Measurements from ENCODE around the gene NCOA1. TPM values are rescaled to one million over a fixed set of nuclear protein-coding genes. Genes with fewer than 3 reads are reported as not detected.
"Not testable (repeated sequence)": the region's sequence is repeated elsewhere in the genome, so short reads cannot be mapped to it uniquely, and the experiment has no call there.

Gene NCOA1
- total and polyA plus RNA-seq, 4 donors: 6.5 to 26.6 (median 16.3) TPM

GRCh38 chr2:24521975-24522639 lies 31.1 kb downstream of the NCOA1 start (continued):
- TF ChIP-seq HNF4A (conservative IDR thresholded peaks at IDR 0.05) (no peak), NR2F2 (IDR thresholded peaks at IDR 0.05) (no peak), MAX (IDR thresholded peaks at IDR 0.05) (no peak), JUND (IDR thresholded peaks at IDR 0.05) (no peak)

GRCh38 chr2:24527536-24527935 lies 36.5 kb downstream of the NCOA1 start:
- peaks cover 0 to 1% (median 0%) of the 10 kb centered on the region in 4 donors for H3K4me1 ChIP-seq (ENCODE audit: control insufficient read depth in 4 of 4, insufficient read depth in 4 of 4, low read length in 3 of 4)
- no peak overlapping the region for H3K27ac ChIP-seq (ENCODE audit: low read depth in 1 of 2, low read length in 2 of 2)
- no peaks in the 10 kb centered on the region for H3K27me3 ChIP-seq (ENCODE audit: control insufficient read depth in 4 of 4, insufficient read depth in 4 of 4, low read length in 3 of 4)
- no peak overlapping the region for H3K9ac ChIP-seq (ENCODE audit: low read depth in 1 of 2, low read length in 2 of 2)
- DNase-seq (ENCODE audit: low spot score): no peak
- TF ChIP-seq RAD21 (IDR thresholded peaks at IDR 0.05) (no peak), TAF1 (conservative IDR thresholded peaks at IDR 0.05) (no peak), REST (IDR thresholded peaks at IDR 0.05) (no peak), SP1 (IDR thresholded peaks at IDR 0.05) (no peak), HNF4G (IDR thresholded peaks at IDR 0.05) (no peak), FOXA1 (IDR thresholded peaks at IDR 0.05) (no peak), FOXA2 (IDR thresholded peaks at IDR 0.05) (no peak), ZBTB33 (IDR thresholded peaks at IDR 0.05) (no peak)
- no peaks in the 10 kb centered on the region for H3K36me3 ChIP-seq (ENCODE audit: control insufficient read depth in 4 of 4, insufficient read depth in 3 of 4, low read depth in 1 of 4, low read length in 3 of 4)
- no peak overlapping the region for H3K4me3 ChIP-seq (ENCODE audit: low read depth in 1 of 3, low read length in 3 of 3)
- H3K9me3 ChIP-seq (ENCODE audit: control insufficient read depth in 4 of 4, low read length in 3 of 4): peaks cover 0 to 2% (median 0%) of the 10 kb centered on the region in 4 donors
- 79% methylated on average over 2 of the region's 2 CpGs for WGBS

- no peaks in the 10 kb centered on the region for H3K27me3 ChIP-seq (ENCODE audit: control insufficient read depth in 4 of 4, insufficient read depth in 4 of 4, low read length in 3 of 4)
- no peaks in the 10 kb centered on the region for H3K36me3 ChIP-seq (ENCODE audit: control insufficient read depth in 4 of 4, insufficient read depth in 3 of 4, low read depth in 1 of 4, low read length in 3 of 4)
- DNase-seq (ENCODE audit: low spot score): no peak
- no peak overlapping the region for H3K4me3 ChIP-seq (ENCODE audit: low read depth in 1 of 3, low read length in 3 of 3)
- peaks cover 0 to under 1% (median 0%) of the 10 kb centered on the region in 4 donors for H3K4me1 ChIP-seq (ENCODE audit: control insufficient read depth in 4 of 4, insufficient read depth in 4 of 4, low read length in 3 of 4)
- H3K9me3 ChIP-seq (ENCODE audit: control insufficient read depth in 4 of 4, low read length in 3 of 4): peaks cover 0 to 2% (median 0%) of the 10 kb centered on the region in 4 donors
- TF ChIP-seq MAX (IDR thresholded peaks at IDR 0.05) (no peak), HNF4G (IDR thresholded peaks at IDR 0.05) (no peak), FOXA2 (IDR thresholded peaks at IDR 0.05) (no peak), GABPA (IDR thresholded peaks at IDR 0.05 in 1 of 2, conservative IDR thresholded peaks at IDR 0.05 in 1 of 2) (no peak), CTCF (IDR thresholded peaks at IDR 0.05; ENCODE audit: low read depth, low read length, missing input control) (no peak), RXRA (IDR thresholded peaks at IDR 0.05) (no peak), FOXA1 (IDR thresholded peaks at IDR 0.05) (no peak)
- no peak overlapping the region for H3K27ac ChIP-seq (ENCODE audit: low read depth in 1 of 2, low read length in 2 of 2)
- no peak overlapping the region for H3K9ac ChIP-seq (ENCODE audit: low read depth in 1 of 2, low read length in 2 of 2)
These were observed 39.7 kb downstream of the NCOA1 start for GRCh38 chr2:24530796-24531195.

- WGBS: 93% methylated on average over 6 of the region's 6 CpGs
These were observed 40.6 kb downstream of the NCOA1 start for GRCh38 chr2:24531610-24532009.

GRCh38 chr2:24532057-24532456 lies 41.0 kb downstream of the NCOA1 start:
- H3K4me1 ChIP-seq (ENCODE audit: control insufficient read depth in 4 of 4, insufficient read depth in 4 of 4, low read length in 3 of 4); H3K27me3 ChIP-seq (ENCODE audit: control insufficient read depth in 4 of 4, insufficient read depth in 4 of 4, low read length in 3 of 4); H3K4me3 ChIP-seq (ENCODE audit: low read depth in 1 of 3, low read length in 3 of 3); H3K27ac ChIP-seq (ENCODE audit: low read depth in 1 of 2, low read length in 2 of 2); H3K36me3 ChIP-seq (ENCODE audit: control insufficient read depth in 4 of 4, insufficient read depth in 3 of 4, low read depth in 1 of 4, low read length in 3 of 4); H3K9me3 ChIP-seq (ENCODE audit: control insufficient read depth in 4 of 4, low read length in 3 of 4); DNase-seq (ENCODE audit: low spot score); H3K9ac ChIP-seq (ENCODE audit: low read depth in 1 of 2, low read length in 2 of 2): not testable (repeated sequence)
- WGBS: 97% methylated on average over 1 of the region's 1 CpG

More at GRCh38 chr2:24531610-24532009, 40.6 kb downstream of the NCOA1 start:
- DNase-seq (ENCODE audit: low spot score); H3K4me3 ChIP-seq (ENCODE audit: low read depth in 1 of 3, low read length in 3 of 3); H3K9ac ChIP-seq (ENCODE audit: low read depth in 1 of 2, low read length in 2 of 2); H3K36me3 ChIP-seq (ENCODE audit: control insufficient read depth in 4 of 4, insufficient read depth in 3 of 4, low read depth in 1 of 4, low read length in 3 of 4); H3K27me3 ChIP-seq (ENCODE audit: control insufficient read depth in 4 of 4, insufficient read depth in 4 of 4, low read length in 3 of 4); H3K9me3 ChIP-seq (ENCODE audit: control insufficient read depth in 4 of 4, low read length in 3 of 4); H3K27ac ChIP-seq (ENCODE audit: low read depth in 1 of 2, low read length in 2 of 2); H3K4me1 ChIP-seq (ENCODE audit: control insufficient read depth in 4 of 4, insufficient read depth in 4 of 4, low read length in 3 of 4): not testable (repeated sequence)

Measured in liver (tissue), 9 donors.